Measurements from ENCODE around the gene TRHDE.
"Not testable (repeated sequence)": the region's sequence is repeated elsewhere in the genome, so short reads cannot be mapped to it uniquely, and the experiment has no call there.

Gene TRHDE

DNA sequence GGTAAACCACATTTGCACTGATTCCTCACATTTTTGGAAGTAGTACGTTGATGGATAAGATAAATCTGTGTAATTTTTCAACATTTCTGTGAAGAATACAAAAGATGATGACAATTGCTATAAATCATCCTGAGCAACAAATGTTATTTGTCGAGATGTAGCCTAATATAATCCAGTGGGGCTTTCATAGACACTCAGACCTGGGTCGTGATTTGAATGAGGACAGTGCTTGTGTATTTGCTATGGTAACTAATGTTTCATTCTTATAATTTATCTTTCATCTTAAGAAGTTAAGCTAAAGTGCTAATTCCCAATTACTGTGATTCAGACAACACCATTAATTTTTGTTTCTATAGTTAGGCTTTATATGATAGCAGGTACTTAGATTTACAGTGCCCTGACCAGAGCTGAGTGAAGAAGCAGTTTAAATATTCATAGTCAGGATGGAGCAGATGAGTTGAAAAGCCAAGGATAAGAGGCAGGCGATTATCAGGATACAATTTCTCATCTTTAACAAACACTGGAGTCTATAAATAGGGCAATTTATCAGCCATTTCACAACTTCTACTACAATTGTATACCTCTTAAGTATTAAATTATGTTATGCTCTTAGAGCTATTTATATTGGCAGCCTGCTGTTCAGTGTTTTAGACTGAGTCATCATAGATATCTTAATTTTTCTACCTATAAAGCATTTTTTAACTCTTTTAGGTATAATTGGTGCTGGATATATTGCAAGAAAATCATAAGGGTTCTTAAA is 359.9 kb downstream of the TRHDE start:
- H3K27ac ChIP-seq, result no peak overlapping the region
- TF ChIP-seq, protein P1, sequence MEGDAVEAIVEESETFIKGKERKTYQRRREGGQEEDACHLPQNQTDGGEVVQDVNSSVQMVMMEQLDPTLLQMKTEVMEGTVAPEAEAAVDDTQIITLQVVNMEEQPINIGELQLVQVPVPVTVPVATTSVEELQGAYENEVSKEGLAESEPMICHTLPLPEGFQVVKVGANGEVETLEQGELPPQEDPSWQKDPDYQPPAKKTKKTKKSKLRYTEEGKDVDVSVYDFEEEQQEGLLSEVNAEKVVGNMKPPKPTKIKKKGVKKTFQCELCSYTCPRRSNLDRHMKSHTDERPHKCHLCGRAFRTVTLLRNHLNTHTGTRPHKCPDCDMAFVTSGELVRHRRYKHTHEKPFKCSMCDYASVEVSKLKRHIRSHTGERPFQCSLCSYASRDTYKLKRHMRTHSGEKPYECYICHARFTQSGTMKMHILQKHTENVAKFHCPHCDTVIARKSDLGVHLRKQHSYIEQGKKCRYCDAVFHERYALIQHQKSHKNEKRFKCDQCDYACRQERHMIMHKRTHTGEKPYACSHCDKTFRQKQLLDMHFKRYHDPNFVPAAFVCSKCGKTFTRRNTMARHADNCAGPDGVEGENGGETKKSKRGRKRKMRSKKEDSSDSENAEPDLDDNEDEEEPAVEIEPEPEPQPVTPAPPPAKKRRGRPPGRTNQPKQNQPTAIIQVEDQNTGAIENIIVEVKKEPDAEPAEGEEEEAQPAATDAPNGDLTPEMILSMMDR (IDR thresholded peaks at IDR 0.05; ENCODE audit: low read depth, low read length, missing control alignments), result no peak
- no peaks in the 10 kb centered on the region for H3K36me3 ChIP-seq (replicated peaks)
- DNase-seq, result no peak
- in situ Hi-C loops (cut with HindIII; ENCODE audit: low pct_ligation_motif_present, low sequenced_read_pairs), result no loop called here
- no peaks in the 10 kb centered on the region for H3K27me3 ChIP-seq (replicated peaks)
- H3K4me3 ChIP-seq (ENCODE audit: low read depth, low read length), result no peak overlapping the region

DNA sequence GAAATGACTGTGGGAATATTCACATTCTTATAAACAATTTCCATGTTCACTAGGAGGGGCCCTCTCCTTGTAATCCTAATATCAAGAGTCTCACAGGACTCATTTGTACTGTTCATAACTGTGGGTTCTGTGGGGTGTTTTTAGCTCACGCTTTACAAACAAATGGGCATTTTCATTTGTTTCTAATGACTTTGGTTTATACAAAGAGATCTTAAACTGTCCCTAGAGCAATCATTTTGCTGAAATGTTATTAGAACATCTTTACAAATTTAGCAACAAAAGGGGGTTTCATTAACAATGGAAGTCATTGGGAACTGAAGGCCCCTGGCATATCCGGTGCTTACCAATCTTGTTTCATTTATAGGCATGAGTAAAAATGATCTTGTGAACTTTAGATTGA is 370.5 kb downstream of the TRHDE start:
- H3K4me3 ChIP-seq (ENCODE audit: low read depth, low read length), result no peak overlapping the region
- in situ Hi-C loops (cut with HindIII; ENCODE audit: low pct_ligation_motif_present, low sequenced_read_pairs), result no loop called here
- H3K27ac ChIP-seq, result no peak overlapping the region
- H3K36me3 ChIP-seq (replicated peaks), result no peaks in the 10 kb centered on the region
- no peak for DNase-seq
- no peaks in the 10 kb centered on the region for H3K27me3 ChIP-seq (replicated peaks)
- TF ChIP-seq, protein P1 (IDR thresholded peaks at IDR 0.05; ENCODE audit: low read depth, low read length, missing control alignments), result no peak

DNA sequence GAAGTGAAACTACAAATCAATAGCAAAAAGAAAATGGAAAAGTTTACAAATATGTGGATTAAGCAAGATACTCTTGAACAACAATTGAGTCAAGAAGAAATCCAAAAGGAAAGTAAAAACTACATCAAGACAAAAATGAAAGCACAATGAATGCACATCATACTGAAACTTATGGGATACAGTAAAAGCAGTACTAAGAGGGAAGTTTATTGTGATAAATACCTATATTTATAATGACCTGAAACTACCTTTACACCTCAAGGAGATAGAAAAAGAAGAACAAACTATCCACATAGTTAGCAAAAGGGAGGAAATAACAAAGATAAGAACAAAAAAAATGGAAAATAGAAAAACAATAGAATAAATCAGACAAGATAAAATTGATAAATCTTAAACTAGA is 375.0 kb downstream of the TRHDE start:
- DNase-seq, result no peak
- Histone ChIP-seq H3K36me3 (replicated peaks) (no peaks in the 10 kb centered on the region), H3K27ac (no peak overlapping the region), H3K27me3 (replicated peaks) (no peaks in the 10 kb centered on the region), H3K4me3 (ENCODE audit: low read depth, low read length) (no peak overlapping the region)
- TF ChIP-seq, protein P1 (IDR thresholded peaks at IDR 0.05; ENCODE audit: low read depth, low read length, missing control alignments), result no peak
- in situ Hi-C loops (cut with HindIII; ENCODE audit: low pct_ligation_motif_present, low sequenced_read_pairs), result no loop called here

DNA sequence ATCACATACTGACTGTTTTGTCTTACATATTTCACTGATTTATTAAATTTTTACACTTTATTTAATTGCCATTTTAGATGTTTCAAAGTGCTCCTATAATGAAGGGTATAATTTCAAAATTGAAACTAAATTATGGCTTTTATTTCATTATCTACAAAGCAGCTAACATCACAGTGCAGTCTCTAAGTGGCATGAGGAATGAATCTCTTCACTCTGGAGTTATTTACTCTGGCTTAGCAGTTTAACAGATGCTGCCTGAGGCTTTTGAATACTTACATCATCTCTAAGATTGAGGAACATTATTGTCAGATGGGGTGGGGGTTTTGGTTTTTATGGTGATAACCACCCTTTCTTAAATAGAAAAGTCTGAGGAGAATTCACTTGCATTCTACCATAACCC is 386.4 kb downstream of the TRHDE start:
- DNase-seq, result no peak
- H3K27me3 ChIP-seq (replicated peaks), result no peaks in the 10 kb centered on the region
- in situ Hi-C loops (cut with HindIII; ENCODE audit: low pct_ligation_motif_present, low sequenced_read_pairs), result no loop called here
- H3K27ac ChIP-seq, result no peak overlapping the region
- TF ChIP-seq, protein P1 (IDR thresholded peaks at IDR 0.05; ENCODE audit: low read depth, low read length, missing control alignments), result no peak
- H3K4me3 ChIP-seq (ENCODE audit: low read depth, low read length), result no peak overlapping the region
- no peaks in the 10 kb centered on the region for H3K36me3 ChIP-seq (replicated peaks)

DNA sequence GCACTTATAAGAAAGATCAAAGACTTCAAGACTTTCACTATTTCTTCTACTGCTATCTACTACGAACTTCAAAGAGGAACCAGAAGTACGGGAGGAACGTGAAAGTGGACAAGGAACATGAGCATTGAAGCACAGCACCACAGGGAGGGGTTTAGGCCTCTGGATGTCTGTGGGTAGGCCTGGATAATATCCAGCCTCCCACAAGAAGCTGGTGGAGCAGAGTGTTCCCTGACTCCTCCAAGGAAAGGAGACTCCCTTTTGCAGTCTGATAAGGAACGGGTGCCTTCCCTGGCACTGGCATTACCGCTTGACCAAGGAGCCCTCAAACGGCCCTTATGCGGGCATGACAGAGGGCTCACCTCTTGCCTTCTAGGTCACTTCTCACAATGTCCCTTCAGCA is 388.0 kb downstream of the TRHDE start:
- DNase-seq; in situ Hi-C loops (cut with HindIII; ENCODE audit: low pct_ligation_motif_present, low sequenced_read_pairs); H3K27ac ChIP-seq; H3K27me3 ChIP-seq (replicated peaks); H3K4me3 ChIP-seq (ENCODE audit: low read depth, low read length); H3K36me3 ChIP-seq (replicated peaks): not testable (repeated sequence)

DNA sequence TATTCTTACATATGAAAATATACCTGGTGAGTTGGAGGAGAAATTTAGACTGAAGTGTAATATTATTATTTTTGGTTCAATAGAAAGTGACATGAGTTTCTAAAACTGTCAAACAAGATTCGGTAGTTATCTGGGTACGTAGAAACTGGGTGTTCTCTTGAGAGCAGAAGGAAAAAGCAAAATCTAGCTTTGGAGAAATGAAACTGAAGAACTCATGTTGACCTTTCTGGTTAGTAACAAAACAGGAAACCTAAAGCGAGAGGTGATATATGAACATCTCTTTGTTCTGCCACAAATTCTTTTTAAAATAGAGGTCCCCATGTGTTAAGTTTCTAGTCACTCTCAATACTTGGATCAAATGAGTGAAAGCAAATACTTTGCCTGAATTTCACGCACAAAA is 401.7 kb downstream of the TRHDE start:
- no peak overlapping the region for H3K27ac ChIP-seq
- no peaks in the 10 kb centered on the region for H3K36me3 ChIP-seq (replicated peaks)
- H3K27me3 ChIP-seq (replicated peaks), result no peaks in the 10 kb centered on the region
- in situ Hi-C loops (cut with HindIII; ENCODE audit: low pct_ligation_motif_present, low sequenced_read_pairs), result no loop called here
- H3K4me3 ChIP-seq (ENCODE audit: low read depth, low read length), result no peak overlapping the region
- DNase-seq, result no peak
- TF ChIP-seq, protein P1 (IDR thresholded peaks at IDR 0.05; ENCODE audit: low read depth, low read length, missing control alignments), result no peak
